Thyroid gland (tissue), 4 donors: ENCODE results near the gene SARDH. TPM values are rescaled to one million over a fixed set of nuclear protein-coding genes. Genes with fewer than 3 reads are reported as not detected.

Experiments
- DNase-seq, 2 donors: peaks; one replicate each; pipeline ENCODE4 v3.0.0-alpha.2; 2019
- H3K27ac ChIP-seq, 3 donors: fragments of 200-600 bp; sonication (generic); 1 replicate in 2 of 3; 2 replicates in 1 of 3; pipeline ENCODE4 v1.5.1; 2016 to 2019; ENCODE audit warnings: mild to moderate bottlenecking in 1 of 3, moderate library complexity in 1 of 3
- H3K27me3 ChIP-seq: fragments of 200-600 bp; sonication (generic); one replicate; pipeline ENCODE4 v1.5.1; 2019
- H3K36me3 ChIP-seq, 2 donors: fragments of 200-600 bp; sonication (generic); one replicate each; pipeline ENCODE4 v1.5.1; 2016 to 2019
- H3K4me1 ChIP-seq, 2 donors: fragments of 200-600 bp; sonication (generic); one replicate each; pipeline ENCODE4 v1.5.1; 2017 to 2019
- H3K4me3 ChIP-seq, 3 donors: fragments of 200-600 bp; sonication (generic); replicated peaks in 1 of 3; 1 replicate in 2 of 3; 2 replicates in 1 of 3; pipeline ENCODE4 v1.5.1; 2016; ENCODE audit warnings: mild to moderate bottlenecking in 1 of 3
- H3K9me3 ChIP-seq: fragments of 200-600 bp; sonication (generic); one replicate; pipeline ENCODE4 v1.5.1; 2017
- POLR2A ChIP-seq, 2 donors: fragments of 450-650 bp; IDR thresholded peaks; one replicate each; pipeline ENCODE4 v1.6.1; 2017; ENCODE audit warnings: antibody characterized with exemption in 2 of 2, mild to moderate bottlenecking in 2 of 2, moderate library complexity in 1 of 2
- WGBS, 2 donors: methylation state at CpG; one replicate each; pipeline ENCODE4 v1.1.5; 2017; 5-methylcytosine and 5-hydroxymethylcytosine counted together
- intact Hi-C: fragments of 100-400 bp; cut with DNase I; formaldehyde crosslinking; loops from one replicate; pipeline ENCODE4 v1.15.1; 2023
- total RNA-seq, 4 donors: library from RNA; depleted of rRNA; stranded (reverse); fragments of >200 nt; gene quantifications; one replicate each; pipeline ENCODE4 v1.2.3, GENCODE V29; 2016
- TF ChIP-seq, protein P1 (sequence below), 6 experiments: fragments of 200-600 bp in 3 of 6; fragments of 450-650 bp in 3 of 6; sonication (generic) in 3 of 6; IDR thresholded peaks; one replicate each; pipeline ENCODE4 v1.5.1; 2016 to 2019; ENCODE audit warnings: antibody characterized with exemption in 6 of 6, mild to moderate bottlenecking in 2 of 6, inconsistent platforms in 1 of 6, moderate library complexity in 1 of 6

Gene SARDH
- total RNA-seq, 4 donors from 2014 or later: 2.2 to 6.2 (median 3.3) TPM; not detected in 1

DNA sequence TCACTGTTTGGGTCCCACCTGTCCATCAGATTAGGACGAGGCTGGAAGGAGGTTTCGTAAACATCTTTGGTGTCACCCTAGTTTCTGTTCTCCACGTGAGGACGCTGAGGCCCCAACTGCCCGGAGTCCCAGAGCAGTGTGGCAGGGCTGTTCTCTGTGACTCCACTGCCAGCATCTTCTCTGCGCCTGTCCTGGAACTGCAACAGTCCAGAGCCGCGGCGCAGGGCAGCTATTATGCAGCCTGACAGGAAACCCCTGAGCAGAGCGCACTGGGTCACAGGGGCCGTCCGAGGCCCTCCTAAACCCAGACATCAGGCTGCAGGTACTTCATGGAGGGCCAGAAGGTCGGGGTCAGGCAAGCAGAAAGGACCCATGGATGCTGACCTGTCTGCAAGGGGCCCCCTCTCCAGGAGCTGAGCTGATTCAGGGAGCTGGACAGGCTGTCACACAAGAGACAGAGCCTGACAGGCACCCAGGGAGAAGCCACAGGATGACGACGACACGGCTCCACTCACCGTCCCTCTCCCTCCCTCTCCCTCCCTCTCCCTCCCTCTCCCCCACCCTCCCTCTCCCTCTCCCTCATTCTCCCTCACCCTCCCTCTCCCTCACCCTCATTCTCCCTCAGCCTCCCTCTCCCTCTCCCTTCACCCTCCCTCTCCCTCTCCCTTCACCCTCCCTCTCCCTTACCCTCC is 70.2 kb downstream of the SARDH start:
- Histone ChIP-seq H3K4me1 (no peaks in the 10 kb centered on the region), H3K9me3 (no peaks in the 10 kb centered on the region), H3K27me3 (no peaks in the 10 kb centered on the region), H3K27ac (no peak overlapping the region), H3K36me3 (no peaks in the 10 kb centered on the region), H3K4me3 (no peak overlapping the region)
- TF ChIP-seq, protein P1, sequence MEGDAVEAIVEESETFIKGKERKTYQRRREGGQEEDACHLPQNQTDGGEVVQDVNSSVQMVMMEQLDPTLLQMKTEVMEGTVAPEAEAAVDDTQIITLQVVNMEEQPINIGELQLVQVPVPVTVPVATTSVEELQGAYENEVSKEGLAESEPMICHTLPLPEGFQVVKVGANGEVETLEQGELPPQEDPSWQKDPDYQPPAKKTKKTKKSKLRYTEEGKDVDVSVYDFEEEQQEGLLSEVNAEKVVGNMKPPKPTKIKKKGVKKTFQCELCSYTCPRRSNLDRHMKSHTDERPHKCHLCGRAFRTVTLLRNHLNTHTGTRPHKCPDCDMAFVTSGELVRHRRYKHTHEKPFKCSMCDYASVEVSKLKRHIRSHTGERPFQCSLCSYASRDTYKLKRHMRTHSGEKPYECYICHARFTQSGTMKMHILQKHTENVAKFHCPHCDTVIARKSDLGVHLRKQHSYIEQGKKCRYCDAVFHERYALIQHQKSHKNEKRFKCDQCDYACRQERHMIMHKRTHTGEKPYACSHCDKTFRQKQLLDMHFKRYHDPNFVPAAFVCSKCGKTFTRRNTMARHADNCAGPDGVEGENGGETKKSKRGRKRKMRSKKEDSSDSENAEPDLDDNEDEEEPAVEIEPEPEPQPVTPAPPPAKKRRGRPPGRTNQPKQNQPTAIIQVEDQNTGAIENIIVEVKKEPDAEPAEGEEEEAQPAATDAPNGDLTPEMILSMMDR (IDR thresholded peaks at IDR 0.05): no peak
- no peak for TF ChIP-seq POLR2A (IDR thresholded peaks at IDR 0.05)
- WGBS, 2 donors: 67 to 80% methylated on average over 9 to 13 of the region's 17 CpGs
- intact Hi-C loops: no loop called here
- DNase-seq: no peak

DNA sequence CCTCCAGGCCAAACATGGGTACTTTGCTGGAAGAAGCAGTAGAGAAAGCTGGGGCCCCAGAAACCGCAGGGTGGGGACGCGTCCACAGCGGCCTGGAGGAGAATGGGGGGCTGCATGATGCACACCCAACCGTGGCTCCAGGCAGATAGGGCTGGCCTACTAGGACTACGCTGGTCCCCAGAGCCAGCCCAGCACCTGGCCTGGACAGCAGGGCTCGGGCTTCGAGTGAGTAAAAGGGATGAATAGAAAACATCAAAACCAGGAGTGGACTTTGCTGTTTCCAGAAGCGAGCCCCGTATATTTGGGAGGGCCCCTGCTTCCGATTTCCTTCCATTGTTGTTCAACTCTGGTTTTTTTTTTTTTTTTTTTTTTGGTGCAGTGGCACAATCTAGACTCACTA is 71.3 kb downstream of the SARDH start:
- no peak overlapping the region for H3K4me3 ChIP-seq
- H3K9me3 ChIP-seq: no peaks in the 10 kb centered on the region
- intact Hi-C loops: no loop called here
- no peaks in the 10 kb centered on the region for H3K4me1 ChIP-seq
- H3K27ac ChIP-seq: no peak overlapping the region
- 77 to 82% methylated on average over 11 of the region's 11 CpGs for WGBS, 2 donors
- TF ChIP-seq, protein P1 (IDR thresholded peaks at IDR 0.05): no peak
- TF ChIP-seq POLR2A (IDR thresholded peaks at IDR 0.05): no peak
- H3K27me3 ChIP-seq: no peaks in the 10 kb centered on the region
- H3K36me3 ChIP-seq: no peaks in the 10 kb centered on the region
- no peak for DNase-seq

DNA sequence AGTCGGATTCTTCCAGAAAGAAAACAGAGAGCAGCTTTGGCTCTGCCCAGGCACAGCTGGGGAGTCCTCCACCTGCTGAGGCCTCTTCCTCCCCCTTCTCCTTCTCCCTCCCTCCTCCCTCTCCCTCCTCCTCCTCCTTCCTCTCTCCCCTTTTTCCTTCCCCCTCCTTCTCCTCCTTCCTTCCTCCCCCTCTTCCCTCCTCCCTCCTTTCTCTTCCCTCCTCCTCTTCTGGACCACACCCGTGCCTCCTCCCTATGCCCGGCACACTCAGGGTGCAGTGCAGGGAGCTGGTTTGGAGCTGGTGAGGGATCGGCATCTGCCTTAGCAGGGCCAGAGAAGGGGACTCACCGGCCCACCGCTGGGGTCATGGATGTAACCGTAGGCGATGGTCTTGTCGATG is 71.8 kb downstream of the SARDH start:
- intact Hi-C loops: no loop called here
- H3K27me3 ChIP-seq: no peaks in the 10 kb centered on the region
- H3K9me3 ChIP-seq: no peaks in the 10 kb centered on the region
- no peak overlapping the region for H3K27ac ChIP-seq
- no peaks in the 10 kb centered on the region for H3K36me3 ChIP-seq
- DNase-seq: no peak
- no peaks in the 10 kb centered on the region for H3K4me1 ChIP-seq
- WGBS, 2 donors: 88 to 89% methylated on average over 9 of the region's 9 CpGs
- H3K4me3 ChIP-seq: no peak overlapping the region
- no peak for TF ChIP-seq POLR2A (IDR thresholded peaks at IDR 0.05)
- TF ChIP-seq, protein P1 (IDR thresholded peaks at IDR 0.05): no peak

DNA sequence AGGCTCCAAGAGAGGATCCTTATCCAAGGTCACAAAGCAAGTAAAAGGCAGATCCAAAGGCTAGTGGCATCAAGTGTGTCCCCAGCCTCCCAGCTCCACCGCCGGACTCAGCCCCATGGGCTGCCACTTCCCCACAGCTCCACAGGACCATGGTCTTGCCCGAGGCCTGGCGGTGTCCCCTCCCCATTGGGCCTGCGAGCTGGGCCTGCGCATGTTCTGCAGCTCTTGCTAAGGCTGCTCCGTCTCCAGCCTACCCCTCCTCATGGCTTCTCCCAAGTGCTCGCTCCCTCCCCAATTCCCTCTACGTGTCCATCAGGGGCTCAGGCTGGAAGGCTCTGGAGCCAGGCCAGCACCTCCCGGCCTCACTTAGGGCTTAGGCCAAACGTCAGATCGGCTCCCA is 72.6 kb downstream of the SARDH start:
- H3K4me3 ChIP-seq: no peak overlapping the region
- 91 to 95% methylated on average over 10 to 12 of the region's 12 CpGs for WGBS, 2 donors
- H3K27ac ChIP-seq: no peak overlapping the region
- H3K9me3 ChIP-seq: no peaks in the 10 kb centered on the region
- TF ChIP-seq POLR2A (IDR thresholded peaks at IDR 0.05): no peak
- TF ChIP-seq, protein P1 (IDR thresholded peaks at IDR 0.05): no peak
- no peaks in the 10 kb centered on the region for H3K27me3 ChIP-seq
- intact Hi-C loops: no loop called here
- no peaks in the 10 kb centered on the region for H3K36me3 ChIP-seq
- H3K4me1 ChIP-seq: no peaks in the 10 kb centered on the region
- no peak for DNase-seq

DNA sequence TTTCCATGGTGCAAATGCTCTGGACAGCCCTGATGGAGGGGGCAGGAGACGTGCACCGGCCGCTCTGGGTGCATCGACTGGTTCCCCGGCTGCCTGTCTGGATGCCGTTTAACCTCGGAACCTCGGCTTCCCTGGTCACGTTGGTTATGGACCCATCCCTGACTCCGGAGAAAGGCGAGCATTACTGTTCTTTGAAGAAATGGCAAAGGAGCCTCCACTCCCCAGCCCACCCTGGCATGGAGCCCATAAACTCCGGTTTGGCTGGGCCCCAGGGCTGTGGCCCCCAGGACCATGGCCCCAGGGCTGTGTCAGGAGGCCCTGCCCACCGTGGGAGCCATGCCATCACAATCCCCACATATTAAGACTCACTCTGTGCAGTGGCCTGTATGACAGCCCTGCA is 73.1 kb downstream of the SARDH start:
- Histone ChIP-seq H3K27me3 (no peaks in the 10 kb centered on the region), H3K27ac (no peak overlapping the region), H3K4me1 (no peaks in the 10 kb centered on the region), H3K9me3 (no peaks in the 10 kb centered on the region), H3K4me3 (no peak overlapping the region), H3K36me3 (no peaks in the 10 kb centered on the region)
- TF ChIP-seq POLR2A (IDR thresholded peaks at IDR 0.05): no peak
- TF ChIP-seq, protein P1 (IDR thresholded peaks at IDR 0.05): no peak
- WGBS, 2 donors: 91% methylated on average over 11 to 12 of the region's 13 CpGs
- DNase-seq: no peak
- intact Hi-C loops: no loop called here
